Activated naive CD8-positive, alpha-beta T cell treated with anti-CD3 and anti-CD28 coated beads, Interleukin-2, amount 10 ng/mL, durations not matched to agents 7 days and 5 days (primary cell): ENCODE data around the gene MAD1L1. TPM values are rescaled to one million over a fixed set of nuclear protein-coding genes. Genes with fewer than 3 reads are reported as not detected.

ENCODE experiments used
- ATAC-seq: fragments of 150-1000 bp; cut with Tn5 transposase; one replicate; pipeline ENCODE4 v1.10.0; 2021; ENCODE audit warnings: low read depth, moderate library complexity
- POLR2A ChIA-PET: fragments of 350-600 bp; sonication (Branson Sonifier 250); formaldehyde crosslinking; loops from one replicate; lab custom pipeline; 2021; ENCODE audit warnings: antibody characterized with exemption; lab: Charles Lee
- DNase-seq: peaks from one replicate; pipeline ENCODE4 v3.0.0; 2021
- H3K27ac Mint-ChIP-seq: one replicate; pipeline ENCODE4 v1.8.0; 2022; ENCODE audit warnings: mild to moderate bottlenecking, mixed read lengths
- H3K27me3 Mint-ChIP-seq: one replicate; pipeline ENCODE4 v1.8.0; 2022; ENCODE audit warnings: mild to moderate bottlenecking, moderate library complexity, mixed read lengths
- H3K36me3 Mint-ChIP-seq: one replicate; pipeline ENCODE4 v1.8.0; 2021; ENCODE audit warnings: mild to moderate bottlenecking, mixed read lengths
- H3K4me1 Mint-ChIP-seq: one replicate; pipeline ENCODE4 v1.8.0; 2021; ENCODE audit warnings: mixed read lengths
- H3K4me3 Mint-ChIP-seq: one replicate; pipeline ENCODE4 v1.8.0; 2022; ENCODE audit warnings: mild to moderate bottlenecking, moderate library complexity, mixed read lengths
- H3K9me3 Mint-ChIP-seq: one replicate; pipeline ENCODE4 v1.8.0; 2021; ENCODE audit warnings: mixed read lengths
- total RNA-seq, 2 experiments: library from RNA; stranded (reverse); gene quantifications; one replicate each; pipeline ENCODE4 v1.2.3, GENCODE V29; 2021

MAD1L1 gene
- total RNA-seq, 2 experiments from 2014 or later = 72.7 to 82.6 TPM

- no peaks in the 10 kb centered on the region for H3K9me3 Mint-ChIP-seq
- DNase-seq = no peak
- POLR2A ChIA-PET = no interaction called here
- H3K27me3 Mint-ChIP-seq = peaks cover 4% of the 10 kb centered on the region
- H3K27ac Mint-ChIP-seq = no peak overlapping the region
- H3K36me3 Mint-ChIP-seq = no peaks in the 10 kb centered on the region
- no peak for ATAC-seq
- no peaks in the 10 kb centered on the region for H3K4me1 Mint-ChIP-seq
- no peak overlapping the region for H3K4me3 Mint-ChIP-seq
These were observed 423.0 kb downstream of the MAD1L1 start for GRCh38 chr7:1809601-1810258.

GRCh38 chr7:1809070-1809469 lies 423.7 kb downstream of the MAD1L1 start:
- no peak overlapping the region for H3K27ac Mint-ChIP-seq
- no peaks in the 10 kb centered on the region for H3K36me3 Mint-ChIP-seq
- H3K4me1 Mint-ChIP-seq = no peaks in the 10 kb centered on the region

GRCh38 chr7:1807821-1808600 lies 424.7 kb downstream of the MAD1L1 start:
- Mint-ChIP-seq H3K27me3 (peaks cover 4% of the 10 kb centered on the region), H3K4me1 (no peaks in the 10 kb centered on the region), H3K36me3 (no peaks in the 10 kb centered on the region), H3K27ac (no peak overlapping the region), H3K4me3 (no peak overlapping the region), H3K9me3 (no peaks in the 10 kb centered on the region)
- ATAC-seq (no peak), DNase-seq (no peak)
- POLR2A ChIA-PET = no interaction called here

More at GRCh38 chr7:1809070-1809469, 423.7 kb downstream of the MAD1L1 start:
- Mint-ChIP-seq H3K27me3 (peaks cover 4% of the 10 kb centered on the region), H3K4me3 (no peak overlapping the region), H3K9me3 (no peaks in the 10 kb centered on the region)
- POLR2A ChIA-PET = no interaction called here
- no peak for DNase-seq
- no peak for ATAC-seq

DNA sequence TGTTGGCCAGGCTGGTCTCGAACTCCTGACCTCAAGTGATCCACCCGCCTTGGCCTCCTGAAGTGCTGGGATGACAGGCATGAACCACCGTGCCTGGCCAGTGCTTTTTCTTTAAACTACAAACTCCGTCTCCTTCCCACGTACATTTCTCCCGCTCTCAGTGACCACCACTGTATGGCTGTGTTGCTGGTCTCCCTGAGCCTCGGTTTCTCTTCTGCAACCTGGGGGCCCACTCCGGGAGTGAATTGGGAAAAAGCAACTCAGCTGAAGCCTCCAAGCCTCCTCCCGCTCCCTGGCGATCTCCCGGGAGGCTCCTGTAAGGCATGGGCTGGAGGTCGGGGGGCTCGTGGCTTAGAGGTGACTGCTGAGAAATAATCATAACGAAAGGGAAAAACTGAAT lies 426.4 kb downstream of the MAD1L1 start:
- H3K9me3 Mint-ChIP-seq = no peaks in the 10 kb centered on the region
- H3K4me1 Mint-ChIP-seq = no peaks in the 10 kb centered on the region
- H3K4me3 Mint-ChIP-seq = no peak overlapping the region
- POLR2A ChIA-PET = no interaction called here
- H3K36me3 Mint-ChIP-seq = no peaks in the 10 kb centered on the region
- H3K27ac Mint-ChIP-seq = no peak overlapping the region
- H3K27me3 Mint-ChIP-seq = peaks cover 11% of the 10 kb centered on the region
- ATAC-seq (no peak), DNase-seq (no peak)

GRCh38 chr7:1804310-1804709 lies 428.4 kb downstream of the MAD1L1 start:
- ATAC-seq = no peak
- Mint-ChIP-seq H3K4me3 (no peak overlapping the region), H3K27me3 (peaks cover 15% of the 10 kb centered on the region), H3K27ac (no peak overlapping the region), H3K9me3 (no peaks in the 10 kb centered on the region), H3K4me1 (no peaks in the 10 kb centered on the region), H3K36me3 (no peaks in the 10 kb centered on the region)
- DNase-seq = no peak
- POLR2A ChIA-PET = no interaction called here

DNA sequence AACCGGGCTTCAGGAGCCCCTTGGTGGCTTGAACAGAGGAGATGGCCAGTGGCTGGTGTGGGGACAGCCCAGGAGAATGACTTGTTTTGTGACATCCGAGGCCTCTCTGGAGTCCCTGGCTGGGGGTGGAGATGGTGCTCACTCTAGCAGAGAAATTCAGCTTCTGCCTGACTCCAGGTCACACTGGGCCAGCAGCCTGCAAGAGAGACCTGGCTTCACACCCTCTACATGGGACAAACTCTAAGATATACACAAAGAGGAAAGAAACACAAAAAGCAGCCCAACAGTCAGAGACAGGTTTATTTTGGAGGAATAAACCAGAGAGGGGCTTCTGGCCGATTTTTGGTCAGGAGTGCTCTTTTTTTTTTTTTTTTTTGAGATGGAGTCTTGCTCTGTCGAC lies 429.8 kb downstream of the MAD1L1 start:
- ATAC-seq = no peak
- DNase-seq = no peak
- Mint-ChIP-seq H3K4me3 (no peak overlapping the region), H3K36me3 (no peaks in the 10 kb centered on the region), H3K4me1 (no peaks in the 10 kb centered on the region), H3K9me3 (no peaks in the 10 kb centered on the region), H3K27ac (no peak overlapping the region), H3K27me3 (peaks cover 17% of the 10 kb centered on the region)
- POLR2A ChIA-PET = no interaction called here

DNA sequence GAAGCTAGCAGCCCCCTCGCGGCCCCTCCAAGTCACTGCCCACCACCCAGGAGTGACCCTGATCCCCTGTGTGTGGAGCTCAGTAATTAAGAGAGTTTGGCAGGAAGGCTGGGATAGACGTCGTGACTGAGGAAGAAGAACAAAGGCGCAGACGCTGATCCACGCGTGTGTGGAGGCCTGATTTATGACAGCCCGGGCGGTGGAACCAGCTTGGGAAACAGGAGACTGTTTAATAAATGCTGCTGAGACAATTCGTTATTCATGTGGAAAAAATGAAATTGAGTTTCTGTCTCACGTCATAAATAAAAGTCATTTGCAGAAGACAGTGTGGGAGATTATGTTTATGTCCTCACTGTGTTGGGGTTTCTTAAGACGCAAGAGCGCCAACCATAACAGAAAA lies 431.8 kb downstream of the MAD1L1 start:
- no peak for DNase-seq
- Mint-ChIP-seq H3K4me3 (no peak overlapping the region), H3K27me3 (peaks cover 24% of the 10 kb centered on the region), H3K27ac (no peak overlapping the region), H3K36me3 (no peaks in the 10 kb centered on the region), H3K4me1 (no peaks in the 10 kb centered on the region), H3K9me3 (peaks cover 2% of the 10 kb centered on the region)
- POLR2A ChIA-PET = no interaction called here
- ATAC-seq = no peak

- POLR2A ChIA-PET = no interaction called here
- peaks cover 11% of the 10 kb centered on the region for H3K9me3 Mint-ChIP-seq
- H3K4me1 Mint-ChIP-seq = no peaks in the 10 kb centered on the region
- no peak overlapping the region for H3K4me3 Mint-ChIP-seq
- ATAC-seq (no peak), DNase-seq (no peak)
- H3K36me3 Mint-ChIP-seq = no peaks in the 10 kb centered on the region
- no peak overlapping the region for H3K27ac Mint-ChIP-seq
- peaks cover 31% of the 10 kb centered on the region for H3K27me3 Mint-ChIP-seq
These were observed 434.6 kb downstream of the MAD1L1 start for GRCh38 chr7:1798191-1798590.

DNA sequence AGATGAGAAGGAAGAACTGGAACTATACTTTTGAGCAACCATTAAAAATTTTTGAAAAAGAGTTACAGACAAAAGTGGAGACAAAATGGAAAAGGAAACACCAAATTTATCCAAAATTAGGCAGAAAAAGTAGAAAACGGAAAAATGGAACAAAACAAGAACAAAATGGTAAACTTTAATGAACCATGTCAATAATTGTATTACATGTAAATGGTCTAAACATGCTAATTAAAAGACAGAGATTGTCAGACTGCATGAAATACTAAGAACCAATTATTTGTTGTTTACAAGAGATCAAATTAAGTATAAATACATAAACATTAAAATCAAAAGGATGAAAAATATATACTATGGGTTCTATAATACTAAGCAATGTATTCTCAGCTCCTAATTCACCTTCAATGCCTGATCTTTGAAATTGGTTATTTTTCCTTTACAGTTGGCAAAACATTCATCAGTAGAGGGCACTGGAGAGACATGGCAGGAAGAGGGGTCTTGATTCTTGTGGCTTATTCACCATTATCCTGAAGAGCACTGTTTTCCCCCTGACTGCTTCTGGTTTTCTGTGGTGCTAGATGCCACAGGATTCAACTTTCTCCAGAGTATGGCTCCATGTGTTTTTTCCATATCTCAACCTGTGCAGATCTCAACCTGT lies 437.7 kb downstream of the MAD1L1 start:
- POLR2A ChIA-PET = no interaction called here
- no peak for ATAC-seq

GRCh38 chr7:1787681-1788235 lies 445.0 kb downstream of the MAD1L1 start:
- Mint-ChIP-seq H3K4me3 (no peak overlapping the region), H3K4me1 (peaks cover 2% of the 10 kb centered on the region), H3K27ac (no peak overlapping the region), H3K27me3 (peaks cover 7% of the 10 kb centered on the region), H3K36me3 (no peaks in the 10 kb centered on the region), H3K9me3 (peaks cover 7% of the 10 kb centered on the region)
- ATAC-seq (no peak), DNase-seq (no peak)
- POLR2A ChIA-PET = no interaction called here

More for the DNA sequence above, 437.7 kb downstream of the MAD1L1 start:
- Mint-ChIP-seq H3K27ac (no peak overlapping the region), H3K27me3 (peaks cover 21% of the 10 kb centered on the region), H3K4me1 (no peaks in the 10 kb centered on the region), H3K36me3 (no peaks in the 10 kb centered on the region), H3K4me3 (no peak overlapping the region), H3K9me3 (peaks cover 12% of the 10 kb centered on the region)
- DNase-seq = no peak

DNA sequence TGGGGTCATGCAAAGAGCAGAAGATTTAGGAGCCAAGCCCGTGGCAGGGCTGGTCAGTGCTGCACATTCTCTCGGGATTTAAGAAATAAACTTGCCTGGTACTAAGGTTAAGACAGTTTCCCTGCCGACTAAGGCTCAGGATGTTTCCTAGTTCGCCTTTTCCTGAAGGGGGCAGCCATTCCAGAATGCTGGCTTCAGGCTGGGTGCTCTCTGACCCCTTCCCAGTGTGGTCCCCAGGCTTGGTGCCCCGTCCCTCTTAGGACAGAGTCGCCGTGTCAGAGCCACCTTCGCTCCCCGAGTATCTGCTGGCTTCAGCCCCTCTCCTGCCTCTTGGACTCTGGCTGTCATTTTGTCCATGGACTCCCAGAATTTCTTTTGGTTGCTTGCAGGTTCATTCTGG lies 445.5 kb downstream of the MAD1L1 start:
- H3K27ac Mint-ChIP-seq = no peak overlapping the region
- DNase-seq = no peak
- peaks cover 7% of the 10 kb centered on the region for H3K27me3 Mint-ChIP-seq
- ATAC-seq = no peak
- H3K9me3 Mint-ChIP-seq = peaks cover 6% of the 10 kb centered on the region
- peaks cover 2% of the 10 kb centered on the region for H3K4me1 Mint-ChIP-seq
- H3K4me3 Mint-ChIP-seq = no peak overlapping the region
- POLR2A ChIA-PET = no interaction called here
- H3K36me3 Mint-ChIP-seq = no peaks in the 10 kb centered on the region

DNA sequence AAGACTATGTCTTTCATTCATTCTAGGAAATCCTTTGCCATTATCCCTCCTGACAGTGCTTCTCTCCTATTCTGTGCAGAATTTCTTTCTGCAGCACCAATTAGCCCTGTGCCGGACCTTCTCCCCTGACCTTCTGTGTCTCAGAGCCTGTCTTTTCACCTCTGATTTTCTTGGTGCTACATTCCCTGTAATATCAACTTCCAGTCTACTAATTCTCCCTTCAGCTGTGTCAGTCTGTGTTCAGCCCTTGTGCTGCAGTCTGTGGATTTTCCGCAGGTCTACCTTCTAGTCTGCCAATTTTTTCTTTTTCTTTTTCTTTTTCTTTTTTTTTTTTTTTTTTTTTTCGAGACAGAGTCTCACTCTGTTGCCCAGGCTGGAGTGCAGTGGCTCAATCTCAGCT lies 446.9 kb downstream of the MAD1L1 start:
- H3K27me3 Mint-ChIP-seq = peaks cover 7% of the 10 kb centered on the region
- no peak overlapping the region for H3K4me3 Mint-ChIP-seq
- POLR2A ChIA-PET = no interaction called here
- H3K4me1 Mint-ChIP-seq = peaks cover 2% of the 10 kb centered on the region
- DNase-seq (no peak), ATAC-seq (no peak)
- no peaks in the 10 kb centered on the region for H3K36me3 Mint-ChIP-seq
- H3K27ac Mint-ChIP-seq = no peak overlapping the region
- H3K9me3 Mint-ChIP-seq = peaks cover 6% of the 10 kb centered on the region

- Mint-ChIP-seq H3K27ac (no peak overlapping the region), H3K36me3 (no peaks in the 10 kb centered on the region), H3K27me3 (peaks cover 3% of the 10 kb centered on the region), H3K9me3 (peaks cover 14% of the 10 kb centered on the region), H3K4me3 (no peak overlapping the region), H3K4me1 (peaks cover 2% of the 10 kb centered on the region)
- POLR2A ChIA-PET = no interaction called here
- no peak for ATAC-seq
- DNase-seq = no peak
These were observed 451.4 kb downstream of the MAD1L1 start for GRCh38 chr7:1781369-1781768.
